ENCODE results near the gene ARHGAP26. TPM values are rescaled to one million over a fixed set of nuclear protein-coding genes. Genes with fewer than 3 reads are reported as not detected.

The ARHGAP26 gene
- total and polyA plus RNA-seq, 2 experiments from 2014 or later, result 9.5 to 16.8 TPM

DNA sequence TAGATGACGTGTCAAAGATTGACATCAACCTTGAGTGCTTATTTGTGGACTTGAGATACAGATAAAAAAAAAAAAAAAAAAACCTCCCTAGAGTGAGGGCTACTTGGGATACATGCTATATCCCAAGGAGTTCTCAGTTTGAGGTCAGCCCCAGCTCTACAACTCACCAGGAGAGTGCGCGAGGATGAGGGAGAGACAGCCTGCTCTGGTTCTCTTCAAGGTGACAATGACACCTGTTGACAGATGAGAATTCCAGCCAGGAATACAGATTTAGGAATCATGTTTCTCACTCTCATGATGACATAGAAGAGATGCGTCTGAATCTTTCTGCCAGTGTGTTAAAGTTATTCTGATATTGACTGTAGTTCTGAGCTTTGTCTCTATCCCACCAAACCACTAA lies 24.9 kb upstream of the ARHGAP26 start:
- Histone ChIP-seq H3K4me1 (ENCODE audit: insufficient read depth) (peaks cover 18% of the 10 kb centered on the region), H3K9me2 (ENCODE audit: insufficient read depth) (no peaks in the 10 kb centered on the region), H4K20me1 (replicated peaks; ENCODE audit: insufficient read depth) (peaks cover 3% of the 10 kb centered on the region; the same call in 1 of the 2 replicates), H3F3A (replicated peaks; ENCODE audit: low read depth) (no peaks in the 10 kb centered on the region), H3K4me2 (no peak overlapping the region), H2AFZ (no peak overlapping the region), H3K27me3 (ENCODE audit: insufficient read depth) (no peaks in the 10 kb centered on the region), H3K4me3 (no peak overlapping the region), H3K79me2 (replicated peaks; ENCODE audit: insufficient read depth) (no peaks in the 10 kb centered on the region), H3K27ac (ENCODE audit: low read depth) (no peak overlapping the region), H3K36me3 (ENCODE audit: insufficient read depth) (peaks cover 22% of the 10 kb centered on the region)
- Mint-ChIP-seq H3K4me1 (peaks cover 19% of the 10 kb centered on the region), H3K4me3 (no peak overlapping the region), H3K36me3 (ENCODE audit: low read depth) (no peaks in the 10 kb centered on the region), H3K27ac (no peak overlapping the region), H3K27me3 (ENCODE audit: insufficient read depth, low read depth, poor library complexity) (peaks cover 5% of the 10 kb centered on the region), H3K9me3 (no peaks in the 10 kb centered on the region)
- DNase-seq (ENCODE audit: low spot score) (no peak), ATAC-seq (no peak)
- no peak for TF ChIP-seq POLR2AphosphoS5 (IDR thresholded peaks at IDR 0.05; ENCODE audit: low read depth)
- no peak for TF ChIP-seq ZNF331 (CRISPR knock-in tag; IDR thresholded peaks at IDR 0.05; ENCODE audit: low read depth)
- no peak for TF ChIP-seq EZH2phosphoT487 (IDR thresholded peaks at IDR 0.05; ENCODE audit: unreplicated experiment)
- TF ChIP-seq, protein P1, sequence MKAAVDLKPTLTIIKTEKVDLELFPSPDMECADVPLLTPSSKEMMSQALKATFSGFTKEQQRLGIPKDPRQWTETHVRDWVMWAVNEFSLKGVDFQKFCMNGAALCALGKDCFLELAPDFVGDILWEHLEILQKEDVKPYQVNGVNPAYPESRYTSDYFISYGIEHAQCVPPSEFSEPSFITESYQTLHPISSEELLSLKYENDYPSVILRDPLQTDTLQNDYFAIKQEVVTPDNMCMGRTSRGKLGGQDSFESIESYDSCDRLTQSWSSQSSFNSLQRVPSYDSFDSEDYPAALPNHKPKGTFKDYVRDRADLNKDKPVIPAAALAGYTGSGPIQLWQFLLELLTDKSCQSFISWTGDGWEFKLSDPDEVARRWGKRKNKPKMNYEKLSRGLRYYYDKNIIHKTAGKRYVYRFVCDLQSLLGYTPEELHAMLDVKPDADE (IDR thresholded peaks at IDR 0.05), result no peak
- no peak for TF ChIP-seq NANOG (IDR thresholded peaks at IDR 0.05; ENCODE audit: borderline replicate concordance)
- no peak for TF ChIP-seq STAT1 (IDR thresholded peaks at IDR 0.05; ENCODE audit: unreplicated experiment)
- TF ChIP-seq, protein P2, sequence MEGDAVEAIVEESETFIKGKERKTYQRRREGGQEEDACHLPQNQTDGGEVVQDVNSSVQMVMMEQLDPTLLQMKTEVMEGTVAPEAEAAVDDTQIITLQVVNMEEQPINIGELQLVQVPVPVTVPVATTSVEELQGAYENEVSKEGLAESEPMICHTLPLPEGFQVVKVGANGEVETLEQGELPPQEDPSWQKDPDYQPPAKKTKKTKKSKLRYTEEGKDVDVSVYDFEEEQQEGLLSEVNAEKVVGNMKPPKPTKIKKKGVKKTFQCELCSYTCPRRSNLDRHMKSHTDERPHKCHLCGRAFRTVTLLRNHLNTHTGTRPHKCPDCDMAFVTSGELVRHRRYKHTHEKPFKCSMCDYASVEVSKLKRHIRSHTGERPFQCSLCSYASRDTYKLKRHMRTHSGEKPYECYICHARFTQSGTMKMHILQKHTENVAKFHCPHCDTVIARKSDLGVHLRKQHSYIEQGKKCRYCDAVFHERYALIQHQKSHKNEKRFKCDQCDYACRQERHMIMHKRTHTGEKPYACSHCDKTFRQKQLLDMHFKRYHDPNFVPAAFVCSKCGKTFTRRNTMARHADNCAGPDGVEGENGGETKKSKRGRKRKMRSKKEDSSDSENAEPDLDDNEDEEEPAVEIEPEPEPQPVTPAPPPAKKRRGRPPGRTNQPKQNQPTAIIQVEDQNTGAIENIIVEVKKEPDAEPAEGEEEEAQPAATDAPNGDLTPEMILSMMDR (conservative IDR thresholded peaks at IDR 0.05; ENCODE audit: low read depth in 2 of 2), result no peak
- no peak for TF ChIP-seq ZNF114 (CRISPR knock-in tag; IDR thresholded peaks at IDR 0.05)
- TF ChIP-seq JUNB (IDR thresholded peaks at IDR 0.05; ENCODE audit: unreplicated experiment), result no peak
- TF ChIP-seq, protein P3, sequence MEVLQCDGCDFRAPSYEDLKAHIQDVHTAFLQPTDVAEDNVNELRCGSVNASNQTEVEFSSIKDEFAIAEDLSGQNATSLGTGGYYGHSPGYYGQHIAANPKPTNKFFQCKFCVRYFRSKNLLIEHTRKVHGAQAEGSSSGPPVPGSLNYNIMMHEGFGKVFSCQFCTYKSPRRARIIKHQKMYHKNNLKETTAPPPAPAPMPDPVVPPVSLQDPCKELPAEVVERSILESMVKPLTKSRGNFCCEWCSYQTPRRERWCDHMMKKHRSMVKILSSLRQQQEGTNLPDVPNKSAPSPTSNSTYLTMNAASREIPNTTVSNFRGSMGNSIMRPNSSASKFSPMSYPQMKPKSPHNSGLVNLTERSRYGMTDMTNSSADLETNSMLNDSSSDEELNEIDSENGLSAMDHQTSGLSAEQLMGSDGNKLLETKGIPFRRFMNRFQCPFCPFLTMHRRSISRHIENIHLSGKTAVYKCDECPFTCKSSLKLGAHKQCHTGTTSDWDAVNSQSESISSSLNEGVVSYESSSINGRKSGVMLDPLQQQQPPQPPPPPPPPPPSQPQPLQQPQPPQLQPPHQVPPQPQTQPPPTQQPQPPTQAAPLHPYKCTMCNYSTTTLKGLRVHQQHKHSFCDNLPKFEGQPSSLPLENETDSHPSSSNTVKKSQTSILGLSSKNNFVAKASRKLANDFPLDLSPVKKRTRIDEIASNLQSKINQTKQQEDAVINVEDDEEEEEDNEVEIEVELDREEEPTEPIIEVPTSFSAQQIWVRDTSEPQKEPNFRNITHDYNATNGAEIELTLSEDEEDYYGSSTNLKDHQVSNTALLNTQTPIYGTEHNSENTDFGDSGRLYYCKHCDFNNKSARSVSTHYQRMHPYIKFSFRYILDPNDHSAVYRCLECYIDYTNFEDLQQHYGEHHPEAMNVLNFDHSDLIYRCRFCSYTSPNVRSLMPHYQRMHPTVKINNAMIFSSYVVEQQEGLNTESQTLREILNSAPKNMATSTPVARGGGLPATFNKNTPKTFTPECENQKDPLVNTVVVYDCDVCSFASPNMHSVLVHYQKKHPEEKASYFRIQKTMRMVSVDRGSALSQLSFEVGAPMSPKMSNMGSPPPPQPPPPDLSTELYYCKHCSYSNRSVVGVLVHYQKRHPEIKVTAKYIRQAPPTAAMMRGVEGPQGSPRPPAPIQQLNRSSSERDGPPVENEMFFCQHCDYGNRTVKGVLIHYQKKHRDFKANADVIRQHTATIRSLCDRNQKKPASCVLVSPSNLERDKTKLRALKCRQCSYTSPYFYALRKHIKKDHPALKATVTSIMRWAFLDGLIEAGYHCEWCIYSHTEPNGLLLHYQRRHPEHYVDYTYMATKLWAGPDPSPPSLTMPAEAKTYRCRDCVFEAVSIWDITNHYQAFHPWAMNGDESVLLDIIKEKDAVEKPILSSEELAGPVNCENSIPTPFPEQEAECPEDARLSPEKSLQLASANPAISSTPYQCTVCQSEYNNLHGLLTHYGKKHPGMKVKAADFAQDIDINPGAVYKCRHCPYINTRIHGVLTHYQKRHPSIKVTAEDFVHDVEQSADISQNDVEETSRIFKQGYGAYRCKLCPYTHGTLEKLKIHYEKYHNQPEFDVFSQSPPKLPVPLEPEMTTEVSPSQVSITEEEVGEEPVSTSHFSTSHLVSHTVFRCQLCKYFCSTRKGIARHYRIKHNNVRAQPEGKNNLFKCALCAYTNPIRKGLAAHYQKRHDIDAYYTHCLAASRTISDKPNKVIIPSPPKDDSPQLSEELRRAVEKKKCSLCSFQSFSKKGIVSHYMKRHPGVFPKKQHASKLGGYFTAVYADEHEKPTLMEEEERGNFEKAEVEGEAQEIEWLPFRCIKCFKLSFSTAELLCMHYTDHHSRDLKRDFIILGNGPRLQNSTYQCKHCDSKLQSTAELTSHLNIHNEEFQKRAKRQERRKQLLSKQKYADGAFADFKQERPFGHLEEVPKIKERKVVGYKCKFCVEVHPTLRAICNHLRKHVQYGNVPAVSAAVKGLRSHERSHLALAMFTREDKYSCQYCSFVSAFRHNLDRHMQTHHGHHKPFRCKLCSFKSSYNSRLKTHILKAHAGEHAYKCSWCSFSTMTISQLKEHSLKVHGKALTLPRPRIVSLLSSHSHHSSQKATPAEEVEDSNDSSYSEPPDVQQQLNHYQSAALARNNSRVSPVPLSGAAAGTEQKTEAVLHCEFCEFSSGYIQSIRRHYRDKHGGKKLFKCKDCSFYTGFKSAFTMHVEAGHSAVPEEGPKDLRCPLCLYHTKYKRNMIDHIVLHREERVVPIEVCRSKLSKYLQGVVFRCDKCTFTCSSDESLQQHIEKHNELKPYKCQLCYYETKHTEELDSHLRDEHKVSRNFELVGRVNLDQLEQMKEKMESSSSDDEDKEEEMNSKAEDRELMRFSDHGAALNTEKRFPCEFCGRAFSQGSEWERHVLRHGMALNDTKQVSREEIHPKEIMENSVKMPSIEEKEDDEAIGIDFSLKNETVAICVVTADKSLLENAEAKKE (CRISPR knock-in tag; IDR thresholded peaks at IDR 0.05), result no peak
- TF ChIP-seq, protein P4, sequence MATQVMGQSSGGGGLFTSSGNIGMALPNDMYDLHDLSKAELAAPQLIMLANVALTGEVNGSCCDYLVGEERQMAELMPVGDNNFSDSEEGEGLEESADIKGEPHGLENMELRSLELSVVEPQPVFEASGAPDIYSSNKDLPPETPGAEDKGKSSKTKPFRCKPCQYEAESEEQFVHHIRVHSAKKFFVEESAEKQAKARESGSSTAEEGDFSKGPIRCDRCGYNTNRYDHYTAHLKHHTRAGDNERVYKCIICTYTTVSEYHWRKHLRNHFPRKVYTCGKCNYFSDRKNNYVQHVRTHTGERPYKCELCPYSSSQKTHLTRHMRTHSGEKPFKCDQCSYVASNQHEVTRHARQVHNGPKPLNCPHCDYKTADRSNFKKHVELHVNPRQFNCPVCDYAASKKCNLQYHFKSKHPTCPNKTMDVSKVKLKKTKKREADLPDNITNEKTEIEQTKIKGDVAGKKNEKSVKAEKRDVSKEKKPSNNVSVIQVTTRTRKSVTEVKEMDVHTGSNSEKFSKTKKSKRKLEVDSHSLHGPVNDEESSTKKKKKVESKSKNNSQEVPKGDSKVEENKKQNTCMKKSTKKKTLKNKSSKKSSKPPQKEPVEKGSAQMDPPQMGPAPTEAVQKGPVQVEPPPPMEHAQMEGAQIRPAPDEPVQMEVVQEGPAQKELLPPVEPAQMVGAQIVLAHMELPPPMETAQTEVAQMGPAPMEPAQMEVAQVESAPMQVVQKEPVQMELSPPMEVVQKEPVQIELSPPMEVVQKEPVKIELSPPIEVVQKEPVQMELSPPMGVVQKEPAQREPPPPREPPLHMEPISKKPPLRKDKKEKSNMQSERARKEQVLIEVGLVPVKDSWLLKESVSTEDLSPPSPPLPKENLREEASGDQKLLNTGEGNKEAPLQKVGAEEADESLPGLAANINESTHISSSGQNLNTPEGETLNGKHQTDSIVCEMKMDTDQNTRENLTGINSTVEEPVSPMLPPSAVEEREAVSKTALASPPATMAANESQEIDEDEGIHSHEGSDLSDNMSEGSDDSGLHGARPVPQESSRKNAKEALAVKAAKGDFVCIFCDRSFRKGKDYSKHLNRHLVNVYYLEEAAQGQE (IDR thresholded peaks at IDR 0.05; ENCODE audit: unreplicated experiment), result no peak
- no peak for TF ChIP-seq CREB1 (CRISPR knock-in tag; IDR thresholded peaks at IDR 0.05; ENCODE audit: low read depth)
- no peak for TF ChIP-seq EZH2 (IDR thresholded peaks at IDR 0.05; ENCODE audit: low read depth, unreplicated experiment)

All from GM23338 (cell line).